Activated CD4-positive, alpha-beta T cell treated with anti-CD3 and anti-CD28 coated beads, Interleukin-2, amount 50 U/mL, for 16 hours (primary cell): Measurements from ENCODE around the gene CYTH3.
"Not testable (repeated sequence)": the region's sequence is repeated elsewhere in the genome, so short reads cannot be mapped to it uniquely, and the experiment has no call there.

Experiments
- DNase-seq: peaks from one replicate; pipeline ENCODE4 v3.0.0-alpha.2; 2020

Gene CYTH3

GRCh38 chr7:6256677-6257535, 15.5 kb downstream of the CYTH3 start:
- DNase-seq, result peak; percentile 71

DNA sequence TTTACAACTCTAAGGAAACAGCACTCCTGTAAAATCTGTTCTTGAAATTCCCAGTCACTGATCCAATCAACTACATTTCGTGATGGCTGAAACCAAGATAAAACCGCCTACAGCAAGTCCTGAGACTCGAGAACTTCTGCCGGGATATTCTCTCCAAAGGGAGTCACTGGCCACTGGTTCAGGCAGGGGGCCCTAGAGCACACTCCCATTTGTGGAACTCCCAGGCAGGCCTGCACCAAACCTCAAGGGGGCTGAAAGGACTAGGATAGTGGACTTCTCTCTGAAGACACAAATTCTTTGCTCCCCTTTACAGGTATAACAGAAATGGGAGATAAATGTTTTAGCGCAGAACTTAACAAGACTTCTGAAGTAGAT, 16.3 kb downstream of the CYTH3 start:
- no peak for DNase-seq

- no peak for DNase-seq
Observed at GRCh38 chr7:6254866-6255265, 17.6 kb downstream of the CYTH3 start.

DNA sequence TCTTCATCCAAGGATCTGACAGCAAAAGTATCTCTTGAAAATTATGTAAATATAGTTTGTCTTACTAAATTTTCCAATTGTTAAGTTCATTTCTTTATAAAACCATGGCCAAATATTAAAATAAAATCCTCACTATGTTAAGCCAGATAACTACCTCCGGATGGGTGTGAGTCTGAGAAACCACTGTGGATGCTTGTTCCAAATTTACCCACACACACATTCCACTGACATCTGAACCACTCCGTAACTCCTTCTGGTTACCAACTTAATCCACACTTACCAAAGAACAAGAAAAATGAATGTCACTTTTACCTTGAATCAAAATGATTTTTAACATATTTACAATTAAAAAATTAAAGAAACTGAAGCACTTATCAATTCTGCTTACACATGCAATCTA, 19.7 kb downstream of the CYTH3 start:
- DNase-seq, result no peak

DNA sequence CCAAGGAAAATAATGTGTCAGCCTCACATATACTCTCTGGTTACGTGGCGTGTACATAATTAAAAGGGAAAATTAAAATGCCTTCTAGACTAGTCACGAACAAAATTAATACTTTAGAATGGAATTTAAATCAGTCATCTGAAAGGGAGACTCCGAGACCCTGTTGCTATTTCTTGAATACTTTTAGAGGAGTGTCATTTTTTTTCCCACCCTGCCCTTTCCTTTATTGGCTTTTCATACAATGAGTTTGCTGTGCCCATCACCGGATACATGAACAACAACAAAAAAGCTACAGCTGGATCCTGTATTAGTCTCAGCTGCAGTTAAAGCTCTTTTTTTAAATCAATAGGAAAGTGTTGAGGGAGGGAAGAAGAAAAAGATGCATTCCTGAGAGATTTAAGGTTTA, 20.1 kb downstream of the CYTH3 start:
- no peak for DNase-seq

- DNase-seq, result no peak
Observed at GRCh38 chr7:6251653-6252052, 20.8 kb downstream of the CYTH3 start.

GRCh38 chr7:6250364-6250833, 22.0 kb downstream of the CYTH3 start:
- DNase-seq, result peak; percentile 67

- no peak for DNase-seq
Observed at GRCh38 chr7:6249043-6249442, 23.4 kb downstream of the CYTH3 start.

- DNase-seq, result no peak
Observed at GRCh38 chr7:6248581-6248980, 23.8 kb downstream of the CYTH3 start.

GRCh38 chr7:6246251-6246917, 26.0 kb downstream of the CYTH3 start:
- no peak for DNase-seq

DNA sequence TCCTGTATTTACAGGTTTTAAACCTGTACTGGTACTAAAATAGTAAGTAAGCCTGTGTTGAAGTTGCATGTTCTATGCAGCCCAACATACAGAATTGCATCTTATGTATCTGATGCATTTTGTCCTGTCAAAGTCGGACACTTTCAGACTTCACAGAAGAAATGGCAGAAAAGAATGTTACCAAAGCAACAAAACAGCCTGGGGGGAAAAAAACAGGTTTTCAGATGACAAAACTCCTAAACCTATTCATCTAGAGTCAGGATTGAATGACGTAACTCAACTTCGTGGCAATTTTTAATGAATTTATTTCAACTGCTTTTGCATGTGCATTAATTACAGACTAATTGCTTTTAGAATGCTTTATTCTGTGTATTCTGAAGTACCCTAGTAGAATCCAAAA, 28.4 kb downstream of the CYTH3 start:
- no peak for DNase-seq

GRCh38 chr7:6243168-6243567, 29.3 kb downstream of the CYTH3 start:
- DNase-seq, result no peak

- DNase-seq, result no peak
Observed at GRCh38 chr7:6242561-6242960, 29.9 kb downstream of the CYTH3 start.

- no peak for DNase-seq
Observed at GRCh38 chr7:6241607-6241973, 30.8 kb downstream of the CYTH3 start.

DNA sequence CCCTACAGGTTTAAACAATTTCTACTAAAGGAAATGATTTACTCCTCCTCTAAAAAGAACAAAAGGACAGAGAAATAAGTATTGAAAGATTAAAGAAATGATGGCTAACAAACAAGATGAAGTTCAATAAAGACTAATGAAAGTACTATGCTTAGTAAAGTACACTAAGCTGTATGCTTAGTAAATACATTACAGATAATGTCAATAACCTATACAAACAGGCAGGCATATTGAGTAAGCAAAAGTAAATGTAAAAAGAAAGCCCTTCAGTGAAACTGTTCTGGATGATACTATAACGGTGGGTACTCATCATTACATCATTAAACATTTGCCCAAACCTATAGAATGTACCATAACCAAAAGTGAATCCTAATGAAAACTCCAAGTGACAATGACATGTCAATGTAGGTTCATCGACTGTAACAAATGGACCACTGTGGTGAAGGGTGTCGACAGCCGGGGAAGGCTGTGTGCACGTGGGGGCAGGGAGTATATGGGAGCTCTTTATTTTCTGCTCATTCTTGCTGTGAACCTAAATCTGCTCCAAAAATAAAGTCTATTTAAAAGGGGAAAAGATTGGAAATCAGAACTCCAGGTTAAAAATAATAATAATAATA, 34.0 kb downstream of the CYTH3 start:
- no peak for DNase-seq

DNA sequence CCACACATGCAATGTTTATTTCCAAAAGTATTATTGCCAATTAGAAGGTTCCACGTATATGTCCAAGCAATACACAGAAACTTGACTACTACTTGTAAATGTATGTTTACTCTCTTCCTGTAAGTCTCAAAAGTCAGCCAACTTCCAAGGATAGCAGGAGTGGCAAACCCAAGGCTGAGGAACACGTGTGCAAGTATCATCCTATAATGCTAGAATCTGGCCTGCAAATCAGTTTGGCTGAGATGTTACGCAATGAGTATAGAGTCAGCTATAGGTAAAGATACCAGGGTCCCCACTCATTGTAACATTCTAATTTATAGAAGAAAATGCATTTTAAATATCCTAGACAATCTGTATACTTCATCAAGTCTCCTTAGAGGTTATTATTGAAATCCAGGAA, 34.7 kb downstream of the CYTH3 start:
- no peak for DNase-seq

DNA sequence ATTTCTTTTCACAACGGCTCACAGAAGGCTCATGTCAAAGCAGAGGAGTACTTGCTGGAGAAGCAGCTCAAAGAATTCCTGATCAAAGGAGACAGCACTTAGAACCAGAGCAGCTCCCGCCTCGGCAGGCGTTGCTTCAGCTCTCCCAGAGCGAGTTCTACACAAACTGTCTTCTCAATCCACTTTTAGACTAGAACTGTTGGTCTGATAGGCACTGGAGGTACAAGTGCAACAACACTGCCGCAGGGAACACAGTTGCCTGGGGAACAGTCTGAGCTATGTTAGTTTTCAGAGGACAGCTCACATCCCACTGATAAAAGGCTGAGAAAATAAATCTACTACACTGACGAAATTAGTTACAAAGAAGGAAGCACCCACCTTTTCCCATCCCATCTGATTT, 35.4 kb downstream of the CYTH3 start:
- DNase-seq, result no peak

DNA sequence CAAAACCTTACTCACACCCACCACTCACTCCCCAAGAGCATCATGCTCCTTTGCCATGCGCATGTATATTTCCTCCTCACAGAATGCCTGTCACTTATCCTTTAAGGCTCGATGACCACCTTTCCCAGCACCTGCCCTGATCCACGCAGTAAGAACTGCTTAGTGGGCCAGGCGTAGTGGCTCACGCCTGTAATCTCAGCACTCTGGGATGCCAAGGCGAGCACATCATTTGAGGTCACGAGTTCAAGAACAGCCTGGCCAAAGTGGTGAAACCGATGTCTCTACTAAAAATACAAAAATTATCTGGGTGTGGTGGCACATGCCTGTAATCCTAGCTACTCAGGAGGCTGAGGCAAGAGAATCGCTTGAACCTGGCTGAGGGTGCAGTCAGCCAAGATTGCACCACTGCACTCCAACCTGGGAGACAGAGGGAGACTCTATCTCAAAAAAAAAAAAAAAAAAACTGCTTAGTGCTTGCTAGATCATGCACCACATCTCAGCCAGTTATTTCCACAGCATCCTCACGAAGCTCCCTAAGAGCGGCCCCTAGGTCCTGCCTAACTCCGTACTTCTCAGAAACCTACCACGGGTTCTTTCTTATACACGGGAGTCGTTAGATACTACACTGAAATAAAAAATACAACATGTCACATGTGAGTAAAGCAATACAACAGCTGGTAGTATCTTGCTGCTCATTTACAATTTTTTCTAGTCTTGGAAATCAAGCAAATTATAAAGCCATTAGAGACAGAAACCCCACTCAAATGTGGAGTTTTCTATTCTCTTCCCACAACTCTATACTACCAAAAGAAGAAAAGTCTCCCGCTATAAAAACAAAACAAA, 37.2 kb downstream of the CYTH3 start:
- no peak for DNase-seq

- DNase-seq, result no peak
Observed at GRCh38 chr7:6234384-6234783, 38.0 kb downstream of the CYTH3 start.

GRCh38 chr7:6232534-6232933, 39.9 kb downstream of the CYTH3 start:
- DNase-seq, result no peak

- no peak for DNase-seq
Observed at GRCh38 chr7:6232116-6232515, 40.3 kb downstream of the CYTH3 start.

- no peak for DNase-seq
Observed at GRCh38 chr7:6231184-6231583, 41.2 kb downstream of the CYTH3 start.

- DNase-seq, result not testable (repeated sequence)
Observed at GRCh38 chr7:6229284-6229683, 43.1 kb downstream of the CYTH3 start.
